Ramos (cell line): ENCODE data around the gene HMOX2.

Source experiments
- in situ Hi-C: fragments of 300-500 bp; cut with MboI; formaldehyde crosslinking; loops from one replicate; pipeline ENCODE4 v1.14.3; 2022; ENCODE audit warnings: low sequenced_read_pairs; ENCODE audit not compliant: unreplicated experiment

The HMOX2 gene

GRCh38 chr16:4517812-4518680, 41.8 kb downstream of the HMOX2 start:
- in situ Hi-C loops = loop anchor here (10.0 kb wide), 2 partner anchors 67 to 437 kb away; partner anchors contain the start of gene SEC14L5

GRCh38 chr16:4519274-4520058, 43.3 kb downstream of the HMOX2 start:
- in situ Hi-C loops = loop anchor here (10.0 kb wide), 2 partner anchors 65 to 435 kb away; partner anchors contain the start of gene SEC14L5

- in situ Hi-C loops = no loop called here
Measured at GRCh38 chr16:4520913-4521312, 44.7 kb downstream of the HMOX2 start.

GRCh38 chr16:4522051-4522581, 45.9 kb downstream of the HMOX2 start:
- in situ Hi-C loops = no loop called here

- in situ Hi-C loops = no loop called here
Measured at GRCh38 chr16:4523686-4524085, 47.5 kb downstream of the HMOX2 start.

- in situ Hi-C loops = no loop called here
Measured at GRCh38 chr16:4524571-4524970, 48.4 kb downstream of the HMOX2 start.

- in situ Hi-C loops = no loop called here
Measured at GRCh38 chr16:4525069-4525468, 48.9 kb downstream of the HMOX2 start.

- in situ Hi-C loops = no loop called here
Measured at GRCh38 chr16:4525634-4526277, 49.6 kb downstream of the HMOX2 start.

- in situ Hi-C loops = no loop called here
Measured at GRCh38 chr16:4529085-4530060, 53.2 kb downstream of the HMOX2 start.

GRCh38 chr16:4531811-4532210, 55.6 kb downstream of the HMOX2 start:
- in situ Hi-C loops = no loop called here

- in situ Hi-C loops = no loop called here
Measured at GRCh38 chr16:4532238-4532637, 56.0 kb downstream of the HMOX2 start.

- in situ Hi-C loops = no loop called here
Measured at GRCh38 chr16:4533490-4533889, 57.3 kb downstream of the HMOX2 start.

GRCh38 chr16:4534151-4534790, 58.1 kb downstream of the HMOX2 start:
- in situ Hi-C loops = no loop called here

GRCh38 chr16:4535627-4536108, 59.5 kb downstream of the HMOX2 start:
- in situ Hi-C loops = no loop called here

- in situ Hi-C loops = no loop called here
Measured at GRCh38 chr16:4536391-4537106, 60.4 kb downstream of the HMOX2 start.

- in situ Hi-C loops = no loop called here
Measured at GRCh38 chr16:4537376-4538343, 61.5 kb downstream of the HMOX2 start.
